SK-N-SH (cell line): Measurements from ENCODE around the gene RBM19. TPM values are rescaled to one million over a fixed set of nuclear protein-coding genes. Genes with fewer than 3 reads are reported as not detected.

Source experiments
- CTCF ChIA-PET: fragments of 300-600, 350-600 bp; formaldehyde crosslinking; extraction: SDS; loops from one replicate; lab custom pipeline; 2021; lab: Yijun Ruan, JAX
- POLR2A ChIA-PET: fragments of 350-600 bp; sonication (Branson Sonifier 250); formaldehyde crosslinking; extraction: SDS; loops from one replicate; lab custom pipeline; 2020; ENCODE audit warnings: antibody characterized with exemption, inconsistent platforms; lab: Yijun Ruan, JAX
- DNase-seq: peaks from one replicate; pipeline ENCODE4 v3.0.0; 2012
- H2AFZ ChIP-seq: fragments of 200-600 bp; sonication (generic); 2 replicates; pipeline ENCODE4 v1.8.1; 2016; ENCODE audit warnings: antibody characterized with exemption, mild to moderate bottlenecking, low read depth
- H3F3A ChIP-seq: fragments of 200-600 bp; sonication (generic); replicated peaks from 2 replicates; pipeline ENCODE3; 2016; ENCODE audit warnings: antibody characterized with exemption, mild to moderate bottlenecking; ENCODE audit not compliant: insufficient read depth
- H3K27ac ChIP-seq, 2 experiments: fragments of 200-500 bp in 1 of 2; fragments of 200-600 bp in 1 of 2; sonication (Bioruptor generic) in 1 of 2; sonication (generic), shearing (Covaris generic) in 1 of 2; 2 replicates each; pipeline versions ENCODE4 v1.5.1 to v1.6.1; 2014 to 2016; ENCODE audit warnings: low read depth in 2 of 2, inconsistent platforms in 1 of 2, low read length in 1 of 2, mild to moderate bottlenecking in 1 of 2, mixed read lengths in 1 of 2
- H3K27me3 ChIP-seq: fragments of 200-600 bp; sonication (generic), shearing (Covaris generic); 2 replicates; pipeline ENCODE4 v1.6.1; 2016; ENCODE audit warnings: mixed run types; ENCODE audit not compliant: insufficient read depth
- H3K36me3 ChIP-seq, 2 experiments: fragments of 200-500 bp in 1 of 2; fragments of 200-600 bp in 1 of 2; sonication (Bioruptor generic) in 1 of 2; sonication (generic) in 1 of 2; replicated peaks in 1 of 2; 2 replicates each; pipeline versions ENCODE3 to v1.5.1; 2014 to 2016; ENCODE audit warnings: low read length in 1 of 2, mild to moderate bottlenecking in 1 of 2; ENCODE audit not compliant: insufficient read depth in 2 of 2, control insufficient read depth in 1 of 2
- H3K4me1 ChIP-seq, 2 experiments: fragments of 200-500 bp in 1 of 2; fragments of 200-600 bp in 1 of 2; sonication (Bioruptor generic) in 1 of 2; sonication (generic), shearing (Covaris generic) in 1 of 2; 2 replicates each; pipeline versions ENCODE4 v1.5.1 to v1.6.1; 2014 to 2016; ENCODE audit warnings: low read depth in 1 of 2, low read length in 1 of 2, mixed run types in 1 of 2; ENCODE audit not compliant: insufficient read depth in 2 of 2, control insufficient read depth in 1 of 2
- H3K4me2 ChIP-seq: fragments of 200-600 bp; sonication (generic), shearing (Covaris generic); 2 replicates; pipeline ENCODE4 v1.6.1; 2017; ENCODE audit warnings: mixed run types
- H3K4me3 ChIP-seq, 2 experiments: fragments of 200-500 bp in 1 of 2; fragments of 200-600 bp in 1 of 2; sonication (Bioruptor generic) in 1 of 2; sonication (generic), shearing (Covaris generic) in 1 of 2; 2 replicates each; pipeline versions ENCODE4 v1.5.1 to v1.8.1; 2014 to 2016; ENCODE audit warnings: low read depth in 2 of 2, inconsistent platforms in 1 of 2, low read length in 1 of 2, mild to moderate bottlenecking in 1 of 2, mixed read lengths in 1 of 2, moderate library complexity in 1 of 2
- H3K79me2 ChIP-seq: fragments of 200-600 bp; sonication (generic); 2 replicates; pipeline ENCODE4 v1.8.1; 2017; ENCODE audit warnings: mild to moderate bottlenecking; ENCODE audit not compliant: insufficient read depth
- H3K9ac ChIP-seq: fragments of 200-600 bp; sonication (generic); 2 replicates; pipeline ENCODE4 v1.6.1; 2017; ENCODE audit warnings: mixed run types
- H3K9me2 ChIP-seq: fragments of 200-600 bp; sonication (generic); 2 replicates; pipeline ENCODE4 v1.6.1; 2017; ENCODE audit warnings: mixed run types
- H3K9me3 ChIP-seq: fragments of 200-600 bp; sonication (generic); 2 replicates; pipeline ENCODE4 v1.6.1; 2017; ENCODE audit warnings: mixed run types, mild to moderate bottlenecking, moderate library complexity
- H4K20me1 ChIP-seq: fragments of 200-600 bp; sonication (generic); 2 replicates; pipeline ENCODE4 v1.6.1; 2017; ENCODE audit warnings: mild to moderate bottlenecking, mixed run types; ENCODE audit not compliant: insufficient read depth
- ELF1 ChIP-seq: IDR thresholded peaks from 2 replicates; pipeline ENCODE4 v1.4.0; 2012
- EZH2phosphoT487 ChIP-seq: fragments of 200-600 bp; sonication (generic); IDR thresholded peaks from 2 replicates; pipeline ENCODE4 v1.6.1; 2017; ENCODE audit warnings: low read depth, mixed run types, mild to moderate bottlenecking, antibody characterized with exemption, moderate library complexity, borderline replicate concordance
- FOSL2 ChIP-seq: IDR thresholded peaks from 2 replicates; pipeline ENCODE4 v1.4.0; 2012; ENCODE audit warnings: low read depth, mild to moderate bottlenecking, moderate library complexity, borderline replicate concordance
- GABPA ChIP-seq: IDR thresholded peaks from 2 replicates; pipeline ENCODE4 v1.4.0; 2012; ENCODE audit warnings: low read depth, mild to moderate bottlenecking
- MEF2A ChIP-seq: IDR thresholded peaks from 2 replicates; pipeline ENCODE4 v1.4.0; 2012; ENCODE audit warnings: low read depth, borderline replicate concordance
- MXI1 ChIP-seq: IDR thresholded peaks from 2 replicates; pipeline ENCODE4 v1.6.1; 2012; ENCODE audit warnings: mild to moderate bottlenecking, low read depth, low read length, improper control_type of control experiment
- NRF1 ChIP-seq: IDR thresholded peaks from 2 replicates; pipeline ENCODE4 v1.6.1; 2012; ENCODE audit warnings: low read depth, mild to moderate bottlenecking, low read length
- POLR2AphosphoS5 ChIP-seq: IDR thresholded peaks from 2 replicates; pipeline ENCODE4 v1.6.1; 2012; ENCODE audit warnings: low read depth, low read length
- RAD21 ChIP-seq: IDR thresholded peaks from 2 replicates; pipeline ENCODE4 v1.6.1; 2012; ENCODE audit warnings: mild to moderate bottlenecking, low read length
- SMC3 ChIP-seq: IDR thresholded peaks from 2 replicates; pipeline ENCODE4 v1.6.1; 2012; ENCODE audit warnings: low read depth, low read length, improper control_type of control experiment
- WGBS: methylation state at CpG from one replicate; pipeline ENCODE4 v1.1.6; 2017; ENCODE audit warnings: low lambda C conversion rate; 5-methylcytosine and 5-hydroxymethylcytosine counted together
- polyA plus RNA-seq, 3 experiments: library from polyadenylated mRNA; depleted of rRNA; stranded (reverse); fragments of >200 nt; gene quantifications; 2 replicates each; pipeline ENCODE4 v1.2.3, GENCODE V29; 2012
- TF ChIP-seq, protein P1 (sequence below): fragments of 150-350 bp; IDR thresholded peaks from 2 replicates; pipeline ENCODE4 v1.6.1; 2016; ENCODE audit warnings: mild to moderate bottlenecking, low read depth, low read length
- TF ChIP-seq, protein P2 (sequence below): fragments of 200-600 bp; sonication (generic); IDR thresholded peaks from 2 replicates; pipeline ENCODE4 v1.6.1; 2017; ENCODE audit warnings: antibody characterized with exemption, mild to moderate bottlenecking, moderate library complexity
- TF ChIP-seq, protein P3 (sequence below): IDR thresholded peaks from 2 replicates; pipeline ENCODE4 v1.4.0; 2012; ENCODE audit warnings: low read depth, borderline replicate concordance
- TF ChIP-seq, protein P4 (sequence below): IDR thresholded peaks from 2 replicates; pipeline ENCODE4 v1.4.0; 2012; ENCODE audit warnings: low read depth, borderline replicate concordance
- TF ChIP-seq, protein P5 (sequence below): fragments of 150-350 bp; IDR thresholded peaks from 2 replicates; pipeline ENCODE4 v1.6.1; 2017; ENCODE audit warnings: antibody characterized with exemption, low read length, low read depth, borderline replicate concordance

RBM19 gene
- polyA plus RNA-seq, 1 of the 3 experiments (the other 2 are of a cell fraction), result 16.6 TPM

DNA sequence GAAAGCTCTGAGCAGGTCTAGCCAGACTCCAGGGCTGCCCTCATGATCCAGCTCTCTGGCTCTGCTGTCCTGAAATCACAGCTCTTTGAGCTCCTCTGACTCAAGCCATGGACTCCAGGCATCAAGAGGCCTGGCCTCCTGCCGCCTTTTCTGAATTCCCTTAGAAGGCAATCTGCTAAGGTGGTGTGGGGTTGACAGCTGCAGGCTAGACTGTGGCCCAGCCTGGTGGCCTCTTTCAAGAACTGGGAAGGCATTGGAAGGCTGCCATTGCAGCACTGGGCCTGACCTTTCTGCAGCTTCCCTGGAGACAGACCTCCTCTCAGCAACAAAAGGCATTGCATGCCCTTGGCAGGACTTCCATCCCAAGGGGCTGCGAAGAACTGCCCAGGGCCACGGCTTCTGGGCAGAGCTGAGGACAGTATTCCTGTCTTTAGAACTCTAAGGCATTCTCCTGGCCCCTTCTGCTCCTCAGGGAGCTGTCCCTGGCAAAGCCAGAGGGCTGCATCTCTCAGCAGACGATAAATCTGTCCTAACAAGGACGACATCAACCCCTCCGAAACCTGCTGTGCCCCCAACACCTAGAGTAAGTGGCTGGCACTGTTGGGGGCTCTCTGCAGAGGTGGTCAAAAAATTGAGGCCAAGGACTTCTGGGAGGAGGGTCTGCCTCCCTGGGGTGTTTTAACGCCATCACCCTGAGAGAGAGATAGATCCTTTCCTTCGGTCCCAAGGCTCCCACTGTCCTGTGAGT is 115.6 kb downstream of the RBM19 start:
- CTCF ChIA-PET, result interaction anchor here (1.1 kb wide), 1 partner anchor 13 kb away, joined by 4 read pairs; no protein-coding TSS in a partner anchor
- H3K9ac ChIP-seq, result no peak overlapping the region

DNA sequence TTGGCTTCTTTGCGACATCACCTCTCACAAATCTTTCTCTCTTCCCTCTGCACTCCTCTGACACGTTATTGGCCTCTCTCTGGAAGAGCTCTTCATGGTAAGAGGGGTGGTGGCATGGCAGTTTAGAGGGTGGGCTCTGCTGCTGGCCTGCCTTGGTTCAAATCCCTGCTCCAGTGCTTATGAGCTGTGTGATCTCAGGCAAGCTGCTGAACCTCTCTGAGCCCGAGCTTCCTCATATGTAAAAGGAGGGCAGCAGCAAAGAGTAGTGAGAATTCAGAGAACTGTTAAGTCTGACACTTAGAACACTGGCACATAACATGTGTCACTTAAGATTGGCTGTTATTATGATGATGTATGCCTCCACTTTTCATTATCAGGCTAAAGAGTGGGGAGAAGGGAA is 118.3 kb downstream of the RBM19 start:
- Histone ChIP-seq H3K4me2 (no peak overlapping the region), H3K79me2 (no peaks in the 10 kb centered on the region), H3F3A (no peaks in the 10 kb centered on the region), H3K27ac (no peak overlapping the region), H2AFZ (no peak overlapping the region), H3K4me3 (no peak overlapping the region), H3K9me3 (no peaks in the 10 kb centered on the region), H3K4me1 (peaks cover 0 to 23% of the 10 kb centered on the region in 2 experiments; a peak in 1 of 4 replicates), H3K9me2 (no peaks in the 10 kb centered on the region), H3K9ac (no peak overlapping the region), H3K36me3 (peaks cover 0 to 10% of the 10 kb centered on the region in 2 experiments), H4K20me1 (no peaks in the 10 kb centered on the region), H3K27me3 (no peaks in the 10 kb centered on the region)
- ChIA-PET POLR2A (no interaction called here), CTCF (interaction anchor here (0.6 to 1.4 kb wide), 2 partner anchors 12 to 1387 kb away, joined by 3 to 5 read pairs; no protein-coding TSS in a partner anchor)
- DNase-seq, result no peak
- WGBS, result 78% methylated on average over 3 of the region's 3 CpGs
- TF ChIP-seq GABPA (no peak), RAD21 (no peak), EZH2phosphoT487 (no peak), POLR2AphosphoS5 (no peak), NRF1 (no peak), FOSL2 (no peak), SMC3 (no peak)
- TF ChIP-seq, protein P1, sequence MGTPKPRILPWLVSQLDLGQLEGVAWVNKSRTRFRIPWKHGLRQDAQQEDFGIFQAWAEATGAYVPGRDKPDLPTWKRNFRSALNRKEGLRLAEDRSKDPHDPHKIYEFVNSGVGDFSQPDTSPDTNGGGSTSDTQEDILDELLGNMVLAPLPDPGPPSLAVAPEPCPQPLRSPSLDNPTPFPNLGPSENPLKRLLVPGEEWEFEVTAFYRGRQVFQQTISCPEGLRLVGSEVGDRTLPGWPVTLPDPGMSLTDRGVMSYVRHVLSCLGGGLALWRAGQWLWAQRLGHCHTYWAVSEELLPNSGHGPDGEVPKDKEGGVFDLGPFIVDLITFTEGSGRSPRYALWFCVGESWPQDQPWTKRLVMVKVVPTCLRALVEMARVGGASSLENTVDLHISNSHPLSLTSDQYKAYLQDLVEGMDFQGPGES, result no peak
- TF ChIP-seq, protein P2, sequence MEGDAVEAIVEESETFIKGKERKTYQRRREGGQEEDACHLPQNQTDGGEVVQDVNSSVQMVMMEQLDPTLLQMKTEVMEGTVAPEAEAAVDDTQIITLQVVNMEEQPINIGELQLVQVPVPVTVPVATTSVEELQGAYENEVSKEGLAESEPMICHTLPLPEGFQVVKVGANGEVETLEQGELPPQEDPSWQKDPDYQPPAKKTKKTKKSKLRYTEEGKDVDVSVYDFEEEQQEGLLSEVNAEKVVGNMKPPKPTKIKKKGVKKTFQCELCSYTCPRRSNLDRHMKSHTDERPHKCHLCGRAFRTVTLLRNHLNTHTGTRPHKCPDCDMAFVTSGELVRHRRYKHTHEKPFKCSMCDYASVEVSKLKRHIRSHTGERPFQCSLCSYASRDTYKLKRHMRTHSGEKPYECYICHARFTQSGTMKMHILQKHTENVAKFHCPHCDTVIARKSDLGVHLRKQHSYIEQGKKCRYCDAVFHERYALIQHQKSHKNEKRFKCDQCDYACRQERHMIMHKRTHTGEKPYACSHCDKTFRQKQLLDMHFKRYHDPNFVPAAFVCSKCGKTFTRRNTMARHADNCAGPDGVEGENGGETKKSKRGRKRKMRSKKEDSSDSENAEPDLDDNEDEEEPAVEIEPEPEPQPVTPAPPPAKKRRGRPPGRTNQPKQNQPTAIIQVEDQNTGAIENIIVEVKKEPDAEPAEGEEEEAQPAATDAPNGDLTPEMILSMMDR, result no peak
- TF ChIP-seq, protein P3, sequence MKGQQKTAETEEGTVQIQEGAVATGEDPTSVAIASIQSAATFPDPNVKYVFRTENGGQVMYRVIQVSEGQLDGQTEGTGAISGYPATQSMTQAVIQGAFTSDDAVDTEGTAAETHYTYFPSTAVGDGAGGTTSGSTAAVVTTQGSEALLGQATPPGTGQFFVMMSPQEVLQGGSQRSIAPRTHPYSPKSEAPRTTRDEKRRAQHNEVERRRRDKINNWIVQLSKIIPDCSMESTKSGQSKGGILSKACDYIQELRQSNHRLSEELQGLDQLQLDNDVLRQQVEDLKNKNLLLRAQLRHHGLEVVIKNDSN, result no peak
- TF ChIP-seq, protein P4, sequence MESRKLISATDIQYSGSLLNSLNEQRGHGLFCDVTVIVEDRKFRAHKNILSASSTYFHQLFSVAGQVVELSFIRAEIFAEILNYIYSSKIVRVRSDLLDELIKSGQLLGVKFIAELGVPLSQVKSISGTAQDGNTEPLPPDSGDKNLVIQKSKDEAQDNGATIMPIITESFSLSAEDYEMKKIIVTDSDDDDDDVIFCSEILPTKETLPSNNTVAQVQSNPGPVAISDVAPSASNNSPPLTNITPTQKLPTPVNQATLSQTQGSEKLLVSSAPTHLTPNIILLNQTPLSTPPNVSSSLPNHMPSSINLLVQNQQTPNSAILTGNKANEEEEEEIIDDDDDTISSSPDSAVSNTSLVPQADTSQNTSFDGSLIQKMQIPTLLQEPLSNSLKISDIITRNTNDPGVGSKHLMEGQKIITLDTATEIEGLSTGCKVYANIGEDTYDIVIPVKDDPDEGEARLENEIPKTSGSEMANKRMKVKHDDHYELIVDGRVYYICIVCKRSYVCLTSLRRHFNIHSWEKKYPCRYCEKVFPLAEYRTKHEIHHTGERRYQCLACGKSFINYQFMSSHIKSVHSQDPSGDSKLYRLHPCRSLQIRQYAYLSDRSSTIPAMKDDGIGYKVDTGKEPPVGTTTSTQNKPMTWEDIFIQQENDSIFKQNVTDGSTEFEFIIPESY, result no peak

More for the DNA sequence above, 115.6 kb downstream of the RBM19 start:
- Histone ChIP-seq H3K4me3 (no peak overlapping the region), H3K27me3 (no peaks in the 10 kb centered on the region), H3K27ac (no peak overlapping the region; a peak in 1 of 4 replicates), H3K4me2 (no peak overlapping the region), H3K4me1 (peaks cover 0 to 23% of the 10 kb centered on the region in 2 experiments; a peak in 1 of 4 replicates), H3F3A (no peaks in the 10 kb centered on the region), H3K36me3 (peaks cover 0 to 4% of the 10 kb centered on the region in 2 experiments), H3K9me2 (no peaks in the 10 kb centered on the region), H3K79me2 (no peaks in the 10 kb centered on the region), H3K9me3 (no peaks in the 10 kb centered on the region), H4K20me1 (no peaks in the 10 kb centered on the region), H2AFZ (no peak overlapping the region)
- POLR2A ChIA-PET, result no interaction called here
- WGBS, result 100% methylated on average over 7 of the region's 8 CpGs
- DNase-seq, result no peak
- TF ChIP-seq MEF2A (no peak), ELF1 (no peak), RAD21 (no peak), MXI1 (no peak), EZH2phosphoT487 (no peak)
- TF ChIP-seq, protein P2, result no peak
- TF ChIP-seq, protein P5, sequence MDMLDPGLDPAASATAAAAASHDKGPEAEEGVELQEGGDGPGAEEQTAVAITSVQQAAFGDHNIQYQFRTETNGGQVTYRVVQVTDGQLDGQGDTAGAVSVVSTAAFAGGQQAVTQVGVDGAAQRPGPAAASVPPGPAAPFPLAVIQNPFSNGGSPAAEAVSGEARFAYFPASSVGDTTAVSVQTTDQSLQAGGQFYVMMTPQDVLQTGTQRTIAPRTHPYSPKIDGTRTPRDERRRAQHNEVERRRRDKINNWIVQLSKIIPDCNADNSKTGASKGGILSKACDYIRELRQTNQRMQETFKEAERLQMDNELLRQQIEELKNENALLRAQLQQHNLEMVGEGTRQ, result no peak
